ENCODE measurements around the gene RASA1. TPM values are rescaled to one million over a fixed set of nuclear protein-coding genes. Genes with fewer than 3 reads are reported as not detected.

RASA1 gene
- total RNA-seq, 1 experiment from 2014 or later: 29.6 TPM

GRCh38 chr5:87367243-87367642 is 99.6 kb downstream of the RASA1 start:
- Mint-ChIP-seq H3K4me3 (no peak overlapping the region), H3K4me1 (peaks cover 13 to 14% of the 10 kb centered on the region in 2 experiments), H3K9me3 (no peaks in the 10 kb centered on the region), H3K27ac (no peak overlapping the region), H3K36me3 (ENCODE audit: insufficient read depth in 1 of 3, low read depth in 3 of 3) (peaks cover 0 to 5% (median 4%) of the 10 kb centered on the region in 3 experiments; a peak in 4 of 7 replicates), H3K27me3 (ENCODE audit: low read depth) (no peaks in the 10 kb centered on the region)
- no peaks in the 10 kb centered on the region for H3K79me2 ChIP-seq (ENCODE audit: insufficient read depth, low read length)
- H3K23me2 ChIP-seq (ENCODE audit: insufficient read length, low read depth, low read length, poor library complexity, severe bottlenecking): no peaks in the 10 kb centered on the region
- H3K27me3 ChIP-seq (ENCODE audit: insufficient read depth, low read length): no peaks in the 10 kb centered on the region
- no peak overlapping the region for H3K4me2 ChIP-seq (ENCODE audit: insufficient read depth, insufficient read length, low read length)
- DNase-seq: no peak
- no peak overlapping the region for H2BK20ac ChIP-seq (ENCODE audit: low read depth, low read length, poor library complexity, severe bottlenecking)
- no peak overlapping the region for H4K8ac ChIP-seq (replicated peaks; ENCODE audit: insufficient read length, low read depth, low read length)
- no peak overlapping the region for H3K18ac ChIP-seq (ENCODE audit: insufficient read length, low read depth, low read length)
- WGBS (ENCODE audit: extremely low coverage, insufficient read length, low lambda C conversion rate): no CpG with 5 or more reads among the region's 2 CpGs
- no peak overlapping the region for H3T11ph ChIP-seq (ENCODE audit: low read length)
- H3K56ac ChIP-seq (ENCODE audit: insufficient read length, low read depth, low read length): no peak overlapping the region
- H3K14ac ChIP-seq (ENCODE audit: insufficient read depth, low read length): no peak overlapping the region
- no peaks in the 10 kb centered on the region for H3K9me3 ChIP-seq (ENCODE audit: control insufficient read depth, low read depth, low read length)
- no peak overlapping the region for H4K91ac ChIP-seq (ENCODE audit: insufficient read length, low read depth, low read length)
- no peak overlapping the region for H3K23ac ChIP-seq (ENCODE audit: insufficient read length, low read depth, low read length)
- no peak overlapping the region for H3K4ac ChIP-seq (ENCODE audit: low read depth, low read length)
- no peak overlapping the region for H2AFZ ChIP-seq (ENCODE audit: low read length)
- no peak overlapping the region for H2BK5ac ChIP-seq (ENCODE audit: insufficient read length, low read length)
- no peak overlapping the region for H2BK12ac ChIP-seq (ENCODE audit: insufficient read length, low read depth, low read length)
- H2BK15ac ChIP-seq (ENCODE audit: low read depth, low read length): no peak overlapping the region
- no peaks in the 10 kb centered on the region for H3K79me1 ChIP-seq (ENCODE audit: insufficient read depth, low read depth, low read length, poor library complexity, severe bottlenecking)
- no peaks in the 10 kb centered on the region for H4K20me1 ChIP-seq (ENCODE audit: control insufficient read depth, insufficient read depth, insufficient read length)
- no peak for TF ChIP-seq CTCF (conservative IDR thresholded peaks at IDR 0.05)
- no peak overlapping the region for H3K9ac ChIP-seq (ENCODE audit: extremely low read depth, insufficient read length, low read length)
- H3K27ac ChIP-seq (ENCODE audit: insufficient read length, low read depth, low read length): no peak overlapping the region
- H3K4me1 ChIP-seq (ENCODE audit: insufficient read depth, low read length): no peaks in the 10 kb centered on the region
- no peak overlapping the region for H2BK120ac ChIP-seq (ENCODE audit: low read depth, low read length, poor library complexity, severe bottlenecking)
- H2AK5ac ChIP-seq (ENCODE audit: insufficient read length, low read length): no peak overlapping the region
- no peak overlapping the region for H4K5ac ChIP-seq (ENCODE audit: insufficient read length, low read depth, low read length)

Measured in H9 (cell line).